HG02678 (cell line): Measurements from ENCODE around the gene PPP2CA.
A peak's percentile ranks its signal among the peaks of the same experiment; 100 is the strongest.
"Not testable (repeated sequence)": the region's sequence is repeated elsewhere in the genome, so short reads cannot be mapped to it uniquely, and the experiment has no call there.

Source experiments
- ATAC-seq: cut with Tn5 transposase; IDR thresholded peaks from one replicate; pipeline ENCODE4 v1.9.1; 2021; ENCODE audit warnings: mild to moderate bottlenecking, moderate library complexity; ENCODE audit not compliant: unreplicated experiment

Gene PPP2CA

DNA sequence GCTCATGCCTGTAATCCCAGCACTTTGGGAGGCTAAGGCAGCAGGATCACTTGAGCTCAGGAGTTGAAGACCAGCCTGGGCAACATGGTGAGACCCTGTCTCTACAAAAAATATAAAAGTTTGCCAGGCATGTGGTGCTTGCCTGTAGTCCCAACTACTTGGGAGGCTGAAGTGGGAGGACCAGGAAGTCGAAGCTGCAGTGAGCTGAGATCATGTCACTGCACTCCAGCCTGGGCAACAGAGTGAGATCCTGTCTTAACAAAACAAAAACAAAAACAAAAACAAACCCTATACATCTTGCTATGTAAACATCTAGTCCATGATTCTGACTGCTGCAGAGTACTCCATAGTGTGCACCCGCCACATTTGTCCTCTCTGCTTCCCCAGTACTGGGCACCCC lies 19.8 kb upstream of the PPP2CA start:
- no peak for ATAC-seq

- ATAC-seq = no peak
Measured at GRCh38 chr5:134245101-134245604, 19.3 kb upstream of the PPP2CA start.

- no peak for ATAC-seq
Measured at GRCh38 chr5:134242146-134242545, 16.3 kb upstream of the PPP2CA start.

- ATAC-seq = no peak
Measured at GRCh38 chr5:134240421-134240962, 14.6 kb upstream of the PPP2CA start.

- no peak for ATAC-seq
Measured at GRCh38 chr5:134236820-134237219, 10.9 kb upstream of the PPP2CA start.

- ATAC-seq = no peak
Measured at GRCh38 chr5:134236318-134236717, 10.4 kb upstream of the PPP2CA start.

DNA sequence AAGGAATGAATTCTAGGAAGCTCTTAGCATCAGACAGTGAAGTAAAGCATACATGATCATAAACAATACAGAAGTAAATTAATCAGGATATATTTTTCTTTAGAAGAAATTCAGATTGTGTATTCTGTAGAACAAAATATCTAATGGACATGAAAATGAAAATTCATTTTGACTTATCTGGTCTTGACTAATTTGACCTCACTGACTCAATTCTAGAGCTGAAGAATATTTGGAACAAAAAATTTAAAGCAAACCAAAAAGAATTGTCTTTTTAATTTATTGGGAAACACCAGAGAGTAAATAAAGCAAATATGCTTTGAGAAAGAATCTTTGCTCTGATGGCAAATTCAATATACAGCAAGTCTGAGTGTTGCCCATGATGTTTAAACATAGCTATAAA lies 2.8 kb upstream of the PPP2CA start:
- no peak for ATAC-seq

GRCh38 chr5:134227776-134228175 lies 1.9 kb upstream of the PPP2CA start:
- no peak for ATAC-seq

GRCh38 chr5:134227259-134227658 lies 1.4 kb upstream of the PPP2CA start:
- ATAC-seq = no peak

GRCh38 chr5:134226441-134227192 lies 744 bp upstream of the PPP2CA start:
- ATAC-seq = peak; percentile 22

DNA sequence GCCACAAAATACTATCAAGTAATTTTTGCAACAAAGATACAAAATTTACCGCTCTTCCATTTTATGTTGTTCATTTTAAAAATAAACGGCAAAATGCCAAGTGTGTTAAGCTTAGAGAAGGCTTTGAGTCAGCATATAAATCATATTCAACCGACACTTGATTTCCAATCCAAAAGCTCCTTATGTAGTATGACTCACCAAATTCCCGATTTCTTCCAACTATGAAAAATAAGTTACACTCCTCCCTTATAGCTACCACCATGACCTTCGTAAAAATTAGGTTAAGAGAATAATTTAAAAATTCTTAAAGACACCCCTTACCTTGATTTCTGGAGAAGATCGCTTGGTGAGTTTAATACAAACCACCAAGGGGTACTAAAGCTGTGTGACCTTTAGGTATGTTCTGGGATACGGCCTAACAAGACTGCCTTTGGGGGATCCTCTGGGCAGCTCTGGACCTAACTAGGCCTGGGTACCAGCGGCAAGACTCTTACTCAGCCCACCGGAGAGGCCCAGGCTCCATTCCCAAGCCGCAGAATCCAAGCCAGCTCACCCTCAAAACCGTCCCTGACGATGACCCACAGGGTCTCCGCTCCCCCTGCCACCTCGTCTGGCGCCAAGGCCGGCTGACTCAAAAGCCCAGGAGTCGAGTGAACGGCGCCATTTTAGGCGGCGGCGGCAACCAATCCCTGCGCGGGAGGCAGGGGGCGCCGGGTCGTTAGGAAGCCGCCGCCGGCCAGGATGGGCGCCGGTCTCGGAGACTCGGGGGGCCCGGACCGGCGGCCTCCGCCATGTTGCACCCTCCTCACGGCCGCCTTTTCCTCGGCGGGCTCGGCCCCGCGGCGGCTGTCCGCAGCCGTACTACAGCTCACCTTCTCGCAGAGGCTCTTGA lies 739 bp downstream of the PPP2CA start:
- ATAC-seq = peak; percentile 33

DNA sequence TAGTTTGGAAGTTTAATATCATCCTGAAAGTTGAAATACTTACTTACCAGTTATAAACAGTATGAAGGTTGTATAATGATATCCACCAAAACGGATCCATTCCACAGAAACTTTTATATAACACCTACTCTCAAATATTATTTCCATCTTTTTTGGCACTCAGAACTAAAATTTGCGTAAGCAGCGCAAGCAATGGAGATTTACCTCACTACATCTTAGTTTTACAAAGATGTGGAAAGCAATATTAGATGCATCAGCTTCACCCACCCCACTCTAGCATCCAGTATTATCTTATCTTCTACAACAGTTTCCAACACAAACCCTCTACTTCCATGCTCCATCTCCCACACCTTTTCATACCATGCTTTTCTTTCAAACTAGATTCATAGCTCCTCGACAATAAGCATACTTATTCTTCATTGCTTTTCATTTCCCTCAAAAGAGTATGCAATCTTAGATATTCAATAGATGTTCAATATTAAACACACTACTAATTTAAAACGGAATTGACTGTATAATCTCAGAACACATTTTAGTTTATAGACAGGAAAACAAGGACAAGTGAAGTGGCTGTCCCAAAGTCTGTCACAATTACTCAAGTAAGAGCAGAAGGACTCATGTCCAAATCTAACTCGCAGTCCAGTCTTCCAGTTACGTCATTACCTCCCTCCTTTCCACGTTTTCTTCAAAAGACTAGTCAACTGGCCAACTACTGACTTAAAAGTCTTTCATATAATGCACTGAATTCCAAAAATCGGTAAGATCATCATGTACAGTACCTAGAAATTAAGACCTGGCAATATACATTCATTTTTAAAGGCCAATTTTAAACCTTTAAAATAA lies 2.2 kb downstream of the PPP2CA start:
- no peak for ATAC-seq

GRCh38 chr5:134221690-134222089 lies 4.2 kb downstream of the PPP2CA start:
- ATAC-seq = not testable (repeated sequence)

DNA sequence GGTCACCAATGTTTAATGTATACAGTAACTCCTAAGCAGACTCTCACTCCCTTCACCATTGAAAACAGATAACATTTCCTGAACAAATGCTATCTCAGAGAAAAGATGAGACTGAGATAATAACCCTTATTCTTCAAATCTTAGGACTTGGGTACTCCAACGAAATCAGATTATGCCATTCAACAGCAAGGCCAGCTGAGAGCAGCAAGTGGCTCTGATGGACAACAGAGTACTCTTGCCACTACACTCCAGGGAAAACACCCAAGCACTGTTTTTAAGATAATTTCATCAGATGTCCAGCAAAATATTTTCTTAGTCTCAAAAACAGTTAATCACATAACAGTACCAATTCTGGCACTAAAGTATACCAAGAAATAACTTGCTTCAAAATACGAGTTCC lies 10.1 kb downstream of the PPP2CA start:
- ATAC-seq = no peak

DNA sequence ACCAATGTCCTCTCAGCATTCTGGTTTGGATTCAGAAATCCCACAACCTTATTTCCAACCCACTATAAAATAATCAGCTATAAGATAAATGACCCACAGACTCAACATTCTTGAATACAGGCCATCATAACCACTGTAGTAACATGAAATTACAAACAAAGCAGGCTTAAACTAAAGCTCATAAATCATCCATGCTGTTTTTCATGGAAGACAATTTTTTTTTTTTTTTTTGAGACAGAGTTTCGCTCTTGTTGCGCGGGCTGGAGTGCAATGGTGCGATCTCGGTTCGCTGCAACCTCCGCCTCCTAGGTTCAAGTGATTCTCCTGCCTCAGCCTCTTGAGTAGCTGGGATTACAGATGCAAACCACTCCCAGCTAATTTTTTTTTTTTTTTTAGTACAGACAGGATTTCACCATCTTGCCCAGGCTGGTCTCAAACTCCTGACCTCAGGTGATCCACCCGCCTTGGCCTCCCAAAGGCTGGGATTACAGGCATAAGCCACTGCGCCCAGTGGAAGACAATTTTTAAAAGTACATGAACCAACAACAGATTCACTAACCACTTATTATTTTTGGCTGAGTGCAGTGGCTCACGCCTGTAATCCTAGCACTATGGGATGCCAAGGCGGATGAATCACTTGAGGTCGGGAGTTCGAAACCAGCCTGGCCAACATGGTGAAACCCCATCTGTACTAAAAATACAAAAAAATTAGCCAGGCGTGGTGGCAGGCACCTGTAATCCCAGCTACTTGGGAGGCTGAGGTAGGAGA lies 14.4 kb downstream of the PPP2CA start:
- not testable (repeated sequence) for ATAC-seq

- ATAC-seq = no peak
Measured at GRCh38 chr5:134209477-134210245, 16.2 kb downstream of the PPP2CA start.

DNA sequence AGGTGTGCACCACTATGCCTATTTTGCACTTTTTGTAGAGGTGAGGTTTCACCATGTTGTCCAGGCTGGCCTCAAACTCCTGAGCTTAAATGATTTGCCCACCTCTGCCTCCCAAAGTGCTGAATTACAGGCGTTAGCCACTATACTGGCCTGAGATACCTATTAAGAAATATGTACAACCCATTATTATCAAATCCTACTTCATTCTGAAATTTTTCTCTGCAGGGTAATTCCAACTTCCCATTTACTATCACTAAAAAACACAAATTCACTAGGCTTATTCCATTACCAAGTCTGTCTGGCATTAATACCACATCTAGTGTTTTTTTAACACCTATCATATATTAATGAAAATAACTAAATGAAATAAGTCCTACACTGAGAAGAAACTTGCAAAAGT lies 18.2 kb downstream of the PPP2CA start:
- no peak for ATAC-seq

- ATAC-seq = no peak
Measured at GRCh38 chr5:134206627-134207160, 19.2 kb downstream of the PPP2CA start.

- ATAC-seq = no peak
Measured at GRCh38 chr5:134204575-134204974, 21.3 kb downstream of the PPP2CA start.
